AG09309 (cell line): ENCODE data around the gene CHI3L1.

Experiments used
- DNase-seq: peaks from one replicate; pipeline ENCODE4 v3.0.0-alpha.2; 2010; ENCODE audit warnings: low read depth
- H3K4me3 ChIP-seq: 2 replicates; pipeline ENCODE4 v1.5.1; 2011; ENCODE audit warnings: mild to moderate bottlenecking, low read depth, low read length, moderate library complexity; ENCODE audit not compliant: control insufficient read depth
- CTCF ChIP-seq: IDR thresholded peaks from 2 replicates; pipeline ENCODE4 v1.5.1; 2011; ENCODE audit warnings: mild to moderate bottlenecking, low read depth, low read length, inconsistent platforms; ENCODE audit not compliant: insufficient read depth, control insufficient read depth; ENCODE audit errors: missing control alignments

The CHI3L1 gene

GRCh38 chr1:203149188-203149840, 37.2 kb downstream of the CHI3L1 start:
- TF ChIP-seq CTCF, result no peak
- no peak overlapping the region for H3K4me3 ChIP-seq
- no peak for DNase-seq

GRCh38 chr1:203148579-203148978, 37.9 kb downstream of the CHI3L1 start:
- no peak for DNase-seq
- H3K4me3 ChIP-seq, result no peak overlapping the region
- TF ChIP-seq CTCF, result no peak

- peak; percentile 29 for TF ChIP-seq CTCF
- no peak overlapping the region for H3K4me3 ChIP-seq
- no peak for DNase-seq
Observed at GRCh38 chr1:203148127-203148526, 38.4 kb downstream of the CHI3L1 start.

GRCh38 chr1:203147376-203147775, 39.1 kb downstream of the CHI3L1 start:
- no peak overlapping the region for H3K4me3 ChIP-seq
- DNase-seq, result no peak
- TF ChIP-seq CTCF, result no peak

- TF ChIP-seq CTCF, result no peak
- H3K4me3 ChIP-seq, result no peak overlapping the region
- no peak for DNase-seq
Observed at GRCh38 chr1:203146537-203146936, 40.0 kb downstream of the CHI3L1 start.

GRCh38 chr1:203146042-203146369, 40.5 kb downstream of the CHI3L1 start:
- no peak for TF ChIP-seq CTCF
- H3K4me3 ChIP-seq, result no peak overlapping the region
- DNase-seq, result no peak
